Neural cell (in vitro differentiated cells): ENCODE data around the gene TAGLN3. TPM values are rescaled to one million over a fixed set of nuclear protein-coding genes. Genes with fewer than 3 reads are reported as not detected.

Experiments used
- H2AFZ ChIP-seq: fragments of 200-600, 300-800 bp; sonication (generic), shearing (Covaris generic); 2 replicates; pipeline ENCODE4 v1.6.0; 2014; ENCODE audit warnings: low read depth, mild to moderate bottlenecking, antibody characterized with exemption, low read length, moderate library complexity
- H3F3A ChIP-seq: fragments of 200-600 bp; shearing (Covaris generic); 2 replicates; pipeline ENCODE4 v1.6.1; 2016; ENCODE audit warnings: mild to moderate bottlenecking, moderate library complexity, mixed read lengths, antibody characterized with exemption, low read length; ENCODE audit not compliant: insufficient read depth, poor library complexity, severe bottlenecking
- H3K27ac ChIP-seq: fragments of 200-600, 300-800 bp; sonication (generic), shearing (Covaris generic); 2 replicates; pipeline ENCODE4 v1.5.1; 2014; ENCODE audit warnings: mild to moderate bottlenecking, low read length, moderate library complexity
- H3K27me3 ChIP-seq: fragments of 300-800, 200-600 bp; sonication (generic), shearing (Covaris generic); 2 replicates; pipeline ENCODE4 v1.6.0; 2014; ENCODE audit warnings: mild to moderate bottlenecking, low read depth, low read length, moderate library complexity; ENCODE audit not compliant: insufficient read depth
- H3K36me3 ChIP-seq: fragments of 300-800, 200-600 bp; sonication (generic), shearing (Covaris generic); 2 replicates; pipeline ENCODE4 v1.5.1; 2014; ENCODE audit warnings: mild to moderate bottlenecking, antibody characterized with exemption, low read length, moderate library complexity; ENCODE audit not compliant: insufficient read depth
- H3K4me2 ChIP-seq: fragments of 300-800, 200-600 bp; sonication (generic), shearing (Covaris generic); 2 replicates; pipeline ENCODE4 v1.6.0; 2014; ENCODE audit warnings: mild to moderate bottlenecking, low read length
- H3K4me3 ChIP-seq: fragments of 300-800, 200-600 bp; sonication (generic), shearing (Covaris generic); 2 replicates; pipeline ENCODE4 v1.5.1; 2014; ENCODE audit warnings: mild to moderate bottlenecking, low read length, moderate library complexity
- H3K79me2 ChIP-seq: fragments of 200-600 bp; shearing (Covaris generic); replicated peaks from 2 replicates; pipeline ENCODE4 v1.6.0; 2014; ENCODE audit warnings: mild to moderate bottlenecking, low read length, moderate library complexity; ENCODE audit not compliant: insufficient read depth
- H3K9ac ChIP-seq: fragments of 300-800, 200-600 bp; sonication (generic), shearing (Covaris generic); 2 replicates; pipeline ENCODE4 v1.6.1; 2016; ENCODE audit warnings: mild to moderate bottlenecking, low read length, mixed read lengths
- H3K9me2 ChIP-seq: fragments of 200-600 bp; shearing (Covaris generic); 2 replicates; pipeline ENCODE4 v1.6.1; 2016; ENCODE audit warnings: mild to moderate bottlenecking, low read length, mixed read lengths; ENCODE audit not compliant: insufficient read depth
- H3K9me3 ChIP-seq: fragments of 200-600, 300-800 bp; sonication (generic), shearing (Covaris generic); 2 replicates; pipeline ENCODE4 v1.6.1; 2016; ENCODE audit warnings: mild to moderate bottlenecking, mixed run types, low read length, moderate library complexity, mixed read lengths
- H4K20me1 ChIP-seq: fragments of 200-600 bp; shearing (Covaris generic); 2 replicates; pipeline ENCODE4 v1.6.1; 2016; ENCODE audit warnings: mild to moderate bottlenecking, mixed run types; ENCODE audit not compliant: insufficient read depth
- CTCF ChIP-seq: fragments of 450-650 bp; IDR thresholded peaks from 2 replicates; pipeline ENCODE4 v1.5.1; 2014; ENCODE audit warnings: antibody characterized with exemption, mild to moderate bottlenecking, moderate library complexity; ENCODE audit not compliant: poor library complexity, severe bottlenecking
- EP300 ChIP-seq: fragments of 450-650 bp; conservative IDR thresholded peaks from 2 replicates; pipeline ENCODE4 v1.6.1; 2014; ENCODE audit warnings: antibody characterized with exemption, mild to moderate bottlenecking, moderate library complexity; ENCODE audit not compliant: poor library complexity, severe bottlenecking
- EZH2 ChIP-seq: fragments of 200-600, 300-800 bp; shearing (Covaris generic), sonication (generic); IDR thresholded peaks from 2 replicates; pipeline ENCODE4 v1.6.1; 2014; ENCODE audit warnings: antibody characterized with exemption, low read length, borderline replicate concordance, mild to moderate bottlenecking; ENCODE audit not compliant: insufficient read depth, poor library complexity, severe bottlenecking
- MXI1 ChIP-seq: fragments of 450-650 bp; conservative IDR thresholded peaks from 2 replicates; pipeline ENCODE4 v1.6.1; 2014; ENCODE audit warnings: antibody characterized with exemption, mild to moderate bottlenecking; ENCODE audit not compliant: poor library complexity, severe bottlenecking
- POLR2AphosphoS5 ChIP-seq: IDR thresholded peaks from 2 replicates; pipeline ENCODE4 v1.6.1; 2012
- RAD21 ChIP-seq: fragments of 450-650 bp; conservative IDR thresholded peaks from 2 replicates; pipeline ENCODE4 v1.6.1; 2014; ENCODE audit warnings: antibody characterized with exemption, mild to moderate bottlenecking, moderate library complexity
- REST ChIP-seq: IDR thresholded peaks from 2 replicates; pipeline ENCODE4 v1.6.1; 2012; ENCODE audit warnings: borderline replicate concordance
- SMC3 ChIP-seq: fragments of 450-650 bp; conservative IDR thresholded peaks from 2 replicates; pipeline ENCODE4 v1.6.1; 2014; ENCODE audit warnings: antibody characterized with exemption, mild to moderate bottlenecking, moderate library complexity; ENCODE audit not compliant: poor library complexity
- TAF1 ChIP-seq: IDR thresholded peaks from 2 replicates; pipeline ENCODE4 v1.6.1; 2012; ENCODE audit warnings: low read depth
- polyA plus RNA-seq: library from polyadenylated mRNA; depleted of rRNA; stranded (reverse); fragments of >200 nt; gene quantifications from 2 replicates; pipeline ENCODE4 v1.2.3, GENCODE V29; 2014

Gene TAGLN3
- polyA plus RNA-seq, 1 donor from 2014 or later, result 519 TPM

DNA sequence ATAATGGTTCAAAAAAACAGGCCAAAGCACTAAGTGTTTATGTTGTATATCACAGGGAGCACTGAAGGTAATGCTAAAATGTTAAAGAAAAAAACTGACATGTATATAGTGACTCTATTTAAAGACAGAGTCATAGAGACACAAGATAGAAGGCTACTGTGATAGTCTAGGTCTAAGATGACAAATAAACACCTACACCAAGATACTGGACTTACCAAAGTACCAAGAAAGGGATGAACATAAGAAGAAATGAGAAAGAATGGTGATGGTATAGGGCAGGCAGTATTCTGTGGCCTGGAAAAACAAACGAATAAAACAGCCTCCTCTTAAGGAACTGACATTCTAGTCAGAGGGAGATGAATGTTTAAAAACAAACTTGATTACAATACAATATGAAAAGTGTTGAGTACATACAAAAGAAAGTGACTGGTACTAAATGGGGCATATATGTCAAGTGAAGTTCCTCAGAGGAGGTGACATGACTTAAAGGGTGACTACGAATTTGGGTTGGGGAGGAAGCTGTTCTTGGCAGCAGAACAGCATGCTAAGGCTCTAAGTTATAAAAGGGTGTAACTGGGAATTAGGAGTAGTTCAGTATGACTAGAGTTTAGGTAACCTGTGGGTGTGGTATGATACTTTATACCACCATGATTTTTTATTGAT lies 14.0 kb upstream of the TAGLN3 start:
- TF ChIP-seq SMC3 (no peak), MXI1 (no peak), CTCF (no peak), POLR2AphosphoS5 (no peak), EP300 (no peak), RAD21 (no peak), REST (no peak), EZH2 (no peak), TAF1 (no peak)
- H3K4me2 ChIP-seq, result no peak overlapping the region
- H2AFZ ChIP-seq, result no peak overlapping the region
- no peaks in the 10 kb centered on the region for H3K9me3 ChIP-seq
- H3F3A ChIP-seq, result no peaks in the 10 kb centered on the region
- H3K9me2 ChIP-seq, result no peaks in the 10 kb centered on the region
- peaks cover 42% of the 10 kb centered on the region for H3K79me2 ChIP-seq
- no peak overlapping the region for H3K4me3 ChIP-seq
- no peaks in the 10 kb centered on the region for H3K27me3 ChIP-seq
- no peaks in the 10 kb centered on the region for H4K20me1 ChIP-seq
- H3K36me3 ChIP-seq, result no peaks in the 10 kb centered on the region
- no peak overlapping the region for H3K9ac ChIP-seq
- no peak overlapping the region for H3K27ac ChIP-seq

DNA sequence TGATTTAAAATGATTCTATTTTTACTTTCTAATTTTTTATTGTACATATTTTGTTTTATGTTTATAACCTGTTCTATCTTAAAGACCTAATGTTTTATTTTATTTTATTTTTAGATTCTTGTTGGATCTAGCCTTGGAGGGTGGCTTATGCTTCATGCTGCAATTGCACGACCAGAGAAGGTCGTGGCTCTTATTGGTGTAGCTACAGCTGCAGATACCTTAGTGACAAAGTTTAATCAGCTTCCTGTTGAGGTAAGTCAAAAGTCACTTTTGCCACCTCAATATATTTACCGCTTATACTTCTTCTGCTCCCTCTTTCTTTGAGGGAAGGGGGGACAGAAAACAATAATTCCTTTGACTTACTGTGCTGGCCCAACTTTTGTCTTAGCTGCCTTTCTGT lies 11.9 kb upstream of the TAGLN3 start:
- Histone ChIP-seq H3K9me2 (no peaks in the 10 kb centered on the region), H3K27ac (no peak overlapping the region), H3K4me3 (no peak overlapping the region), H3K79me2 (peaks cover 27% of the 10 kb centered on the region), H3F3A (no peaks in the 10 kb centered on the region), H3K27me3 (no peaks in the 10 kb centered on the region), H3K9ac (no peak overlapping the region), H3K4me2 (no peak overlapping the region), H2AFZ (no peak overlapping the region), H4K20me1 (no peaks in the 10 kb centered on the region), H3K9me3 (no peaks in the 10 kb centered on the region), H3K36me3 (peaks cover 4% of the 10 kb centered on the region)
- TF ChIP-seq MXI1 (no peak), REST (no peak), POLR2AphosphoS5 (no peak), TAF1 (no peak), SMC3 (no peak), RAD21 (no peak), EZH2 (no peak), CTCF (no peak), EP300 (no peak)
